PC-3 (cell line): Measurements from ENCODE around the gene CFAP97D1. TPM values are rescaled to one million over a fixed set of nuclear protein-coding genes. Genes with fewer than 3 reads are reported as not detected.

Source experiments
- ATAC-seq: fragments of 200-7000 bp; cut with Tn5 transposase; 2 replicates; pipeline ENCODE4 v1.9.1; 2020; ENCODE audit warnings: mild to moderate bottlenecking, moderate library complexity
- Bru-seq: library from RNA; stranded (reverse); fragments of 400-500 nt; gene quantifications from one replicate; lab custom pipeline; 2021; lab: Mats Ljungman, UMichigan
- BruChase-seq, 2 experiments: library from RNA; stranded (reverse); fragments of 400-500 nt; gene quantifications; one replicate each; lab custom pipeline; 2021; lab: Mats Ljungman, UMichigan
- BruUV-seq: library from RNA; stranded (reverse); fragments of 400-500 nt; replicated peaks from 2 replicates; lab custom pipeline; 2021; lab: Mats Ljungman, UMichigan
- CTCF ChIA-PET: fragments of 300-600 bp; sonication (Branson Sonifier 250); formaldehyde crosslinking; loops from one replicate; lab custom pipeline; 2022; ENCODE audit warnings: antibody characterized with exemption; lab: Charles Lee
- POLR2A ChIA-PET: fragments of 300-600 bp; sonication (Branson Sonifier 250); formaldehyde crosslinking; loops from one replicate; lab custom pipeline; 2022; ENCODE audit warnings: antibody characterized with exemption; ENCODE audit not compliant: unreplicated experiment; lab: Charles Lee
- DNase-seq: peaks from one replicate; pipeline ENCODE4 v3.0.0-alpha.2; 2015
- H2AFZ ChIP-seq: fragments of 300-600 bp; sonication (generic); 2 replicates; pipeline ENCODE4 v1.6.0; 2016; ENCODE audit warnings: antibody characterized with exemption, low read length
- H3F3A ChIP-seq: fragments of 300-600 bp; sonication (generic); one replicate; pipeline ENCODE4 v1.6.0; 2017; ENCODE audit warnings: antibody characterized with exemption, low read length, control low read depth, mild to moderate bottlenecking; ENCODE audit not compliant: unreplicated experiment
- H3K27ac ChIP-seq: fragments of 300-600 bp; sonication (generic); 2 replicates; pipeline ENCODE4 v1.5.1; 2016; ENCODE audit warnings: mild to moderate bottlenecking, low read length
- H3K27me3 ChIP-seq: fragments of 300-600 bp; sonication (generic); 2 replicates; pipeline ENCODE4 v1.6.1; 2016; ENCODE audit warnings: low read length, mixed read lengths
- H3K36me3 ChIP-seq: fragments of 300-600 bp; sonication (generic); 2 replicates; pipeline ENCODE4 v1.6.1; 2016; ENCODE audit warnings: low read depth, mixed run types, low read length, mixed read lengths
- H3K4me1 ChIP-seq: fragments of 300-600 bp; sonication (generic); 2 replicates; pipeline ENCODE4 v1.5.1; 2016; ENCODE audit warnings: low read length; ENCODE audit not compliant: insufficient read depth
- H3K4me2 ChIP-seq: fragments of 300-600 bp; sonication (generic); 2 replicates; pipeline ENCODE4 v1.6.0; 2016; ENCODE audit warnings: low read length
- H3K4me3 ChIP-seq: fragments of 300-600 bp; sonication (generic); 2 replicates; pipeline ENCODE4 v1.5.1; 2016; ENCODE audit warnings: mild to moderate bottlenecking, low read length, mixed read lengths
- H3K79me2 ChIP-seq: fragments of 300-600 bp; sonication (generic); 2 replicates; pipeline ENCODE4 v1.6.1; 2017; ENCODE audit warnings: low read length, mixed read lengths
- H3K9ac ChIP-seq: fragments of 300-600 bp; sonication (generic); 2 replicates; pipeline ENCODE4 v1.6.0; 2016; ENCODE audit warnings: mild to moderate bottlenecking, low read length
- H3K9me2 ChIP-seq: fragments of 300-600 bp; sonication (generic); replicated peaks from 2 replicates; pipeline ENCODE4 v1.6.1; 2016; ENCODE audit warnings: mixed run types, low read length, mixed read lengths
- H3K9me3 ChIP-seq: fragments of 300-600 bp; sonication (generic); 2 replicates; pipeline ENCODE4 v1.6.1; 2016; ENCODE audit warnings: low read length, mixed read lengths
- H4K20me1 ChIP-seq: fragments of 300-600 bp; sonication (generic); 2 replicates; pipeline ENCODE4 v1.6.1; 2016; ENCODE audit warnings: low read length, mixed read lengths
- CTCF ChIP-seq: fragments of 300-600 bp; sonication (generic); conservative IDR thresholded peaks from 2 replicates; pipeline ENCODE4 v1.5.1; 2017; ENCODE audit warnings: antibody characterized with exemption, low read depth, mild to moderate bottlenecking, low read length
- EZH2 ChIP-seq: fragments of 300-600 bp; sonication (generic); IDR thresholded peaks from one replicate; pipeline ENCODE4 v1.6.1; 2017; ENCODE audit warnings: antibody characterized with exemption, mild to moderate bottlenecking, low read length; ENCODE audit not compliant: unreplicated experiment
- EZH2phosphoT487 ChIP-seq: fragments of 300-600 bp; sonication (generic); IDR thresholded peaks from 2 replicates; pipeline ENCODE4 v1.6.1; 2018; ENCODE audit warnings: mild to moderate bottlenecking, antibody characterized with exemption, low read length, borderline replicate concordance
- intact Hi-C: fragments of 100-400 bp; cut with micrococcal nuclease; formaldehyde crosslinking; loops from 2 replicates; pipeline ENCODE4 v1.9.0; 2023
- long read RNA-seq: library from polyadenylated mRNA; unstranded; transcript quantifications from one replicate; pipeline ENCODE4 v2.0.0, GENCODE V29; 2021; ENCODE audit not compliant: unreplicated experiment
- total RNA-seq: library from RNA; depleted of rRNA; stranded (reverse); fragments of >200 nt; gene quantifications from 2 replicates; pipeline ENCODE4 v1.2.3, GENCODE V29; 2014; rRNA removed

Gene CFAP97D1
- total RNA-seq (0.12 and 0.29 TPM in 2 replicates), Bru-seq, nascent RNA (percentile 6 among the genes with signal in this experiment), BruChase-seq, experiment 1, labeled RNA remaining after a 6-hour chase (percentile 13 among the genes with signal in this experiment), BruChase-seq, experiment 2, labeled RNA remaining after a 2-hour chase (percentile 20 among the genes with signal in this experiment)
- long read RNA-seq: 0 reads

DNA sequence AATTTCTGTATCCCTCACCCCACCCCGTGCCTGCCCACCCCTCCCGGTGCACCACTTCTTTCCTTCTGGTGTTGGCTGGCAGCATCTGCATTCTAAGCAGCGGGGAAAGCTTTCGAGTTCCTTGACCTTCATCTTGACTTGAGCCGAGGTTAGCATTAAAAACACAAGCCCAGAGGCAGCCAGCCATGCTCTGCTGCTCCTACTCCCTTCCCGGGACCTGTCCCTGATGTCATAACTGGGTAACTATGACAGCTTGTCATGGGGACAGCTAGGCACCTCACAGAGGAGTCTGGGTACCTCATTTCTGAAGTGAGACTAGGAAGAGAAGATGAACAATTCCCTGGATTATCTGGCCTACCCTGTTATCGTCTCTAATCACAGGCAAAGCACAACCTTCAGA is at the start of gene CFAP97D1:
CFAP97D1 (plus strand) TSS at position 301 of the 400 bp plus-strand sequence; CDS start at position 329, 28 bp downstream.
- Histone ChIP-seq H3F3A (no peaks in the 10 kb centered on the region), H3K4me2 (peak within 1 kb of the TSS; percentile 98), H3K9me3 (no peaks in the 10 kb centered on the region), H3K79me2 (peaks cover 32% of the 10 kb centered on the region), H3K4me1 (peaks cover 35% of the 10 kb centered on the region), H2AFZ (peak within 1 kb of the TSS; percentile 93), H3K36me3 (peaks cover 13% of the 10 kb centered on the region), H4K20me1 (peaks cover 14% of the 10 kb centered on the region), H3K27me3 (no peaks in the 10 kb centered on the region), H3K9me2 (no peaks in the 10 kb centered on the region), H3K9ac (peak within 1 kb of the TSS; percentile 96), H3K4me3 (peak within 1 kb of the TSS; percentile 94), H3K27ac (no peak within 1 kb of the TSS)
- TF ChIP-seq CTCF: no peak
- CTCF ChIA-PET: no interaction called here
- POLR2A ChIA-PET: interaction anchor here (0.6 kb wide), 1 partner anchor 13 kb away, joined by 17 read pairs; no protein-coding TSS in a partner anchor
- DNase-seq: no peak
- intact Hi-C loops: no loop called here
- BruUV-seq: no TSS peak
- ATAC-seq: no peak

DNA sequence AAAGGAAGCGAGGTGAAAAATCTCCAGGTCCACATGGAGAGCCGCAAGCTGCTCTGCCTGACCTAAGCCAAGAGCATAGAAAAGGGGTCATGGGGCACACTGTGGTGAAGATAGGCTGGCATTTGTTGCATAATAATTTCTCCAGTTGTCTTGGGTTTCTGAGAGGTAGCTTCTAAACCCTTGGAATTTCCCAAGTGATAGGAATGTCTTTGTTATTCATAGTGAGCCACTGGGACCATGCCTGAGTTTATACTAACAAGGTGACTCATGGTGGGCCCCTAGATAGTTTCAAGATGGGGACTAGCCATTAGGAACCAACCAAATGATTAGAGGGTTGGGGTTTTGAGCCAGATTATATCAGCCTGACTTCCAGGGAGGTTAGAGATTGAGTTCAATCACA is 47.3 kb upstream of the CFAP97D1 start:
- intact Hi-C loops: no loop called here
- DNase-seq (peak; percentile 49), ATAC-seq (no peak)
- H4K20me1 ChIP-seq: no peaks in the 10 kb centered on the region
- no peaks in the 10 kb centered on the region for H3K9me2 ChIP-seq
- no peaks in the 10 kb centered on the region for H3K4me1 ChIP-seq
- H3K4me2 ChIP-seq: no peak overlapping the region
- ChIA-PET CTCF (no interaction called here), POLR2A (no interaction called here)
- H3K9me3 ChIP-seq: no peaks in the 10 kb centered on the region
- H3K9ac ChIP-seq: no peak overlapping the region
- no peak for TF ChIP-seq CTCF
- TF ChIP-seq EZH2: no peak
- TF ChIP-seq EZH2phosphoT487: no peak
- H3K79me2 ChIP-seq: no peaks in the 10 kb centered on the region
- H3K4me3 ChIP-seq: no peak overlapping the region
- H2AFZ ChIP-seq: no peak overlapping the region
- no peak overlapping the region for H3K27ac ChIP-seq
- no peaks in the 10 kb centered on the region for H3K27me3 ChIP-seq
- no TSS peak for BruUV-seq
- H3F3A ChIP-seq: no peaks in the 10 kb centered on the region
- no peaks in the 10 kb centered on the region for H3K36me3 ChIP-seq

DNA sequence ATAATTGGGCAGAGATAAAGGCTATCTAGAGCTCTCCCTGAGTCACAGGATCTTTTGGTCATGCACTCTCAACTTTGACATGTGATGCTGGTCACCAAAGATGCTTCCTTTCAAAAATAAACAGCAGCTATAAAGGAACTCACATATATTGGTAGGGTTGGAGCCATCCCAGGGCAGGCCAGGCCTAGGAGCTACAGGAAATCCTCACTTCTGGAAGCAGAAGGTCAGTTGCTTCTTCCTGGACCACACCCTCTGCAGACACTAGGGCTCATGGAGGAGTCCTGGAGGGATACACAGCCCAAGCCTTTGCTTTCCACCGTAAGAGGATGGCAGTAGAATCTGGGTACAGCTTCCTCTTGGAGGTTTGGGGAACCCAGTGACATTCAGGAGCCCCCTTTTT is 46.3 kb upstream of the CFAP97D1 start:
- ATAC-seq (no peak), DNase-seq (no peak)
- H3K4me2 ChIP-seq: no peak overlapping the region
- H3K27me3 ChIP-seq: no peaks in the 10 kb centered on the region
- ChIA-PET CTCF (no interaction called here), POLR2A (no interaction called here)
- no peaks in the 10 kb centered on the region for H3K79me2 ChIP-seq
- H3F3A ChIP-seq: no peaks in the 10 kb centered on the region
- no peak overlapping the region for H2AFZ ChIP-seq
- H3K9ac ChIP-seq: no peak overlapping the region
- intact Hi-C loops: no loop called here
- H3K9me3 ChIP-seq: no peaks in the 10 kb centered on the region
- no TSS peak for BruUV-seq
- H3K27ac ChIP-seq: no peak overlapping the region
- H3K4me1 ChIP-seq: no peaks in the 10 kb centered on the region
- H4K20me1 ChIP-seq: no peaks in the 10 kb centered on the region
- H3K9me2 ChIP-seq: no peaks in the 10 kb centered on the region
- H3K4me3 ChIP-seq: no peak overlapping the region
- TF ChIP-seq CTCF: no peak
- no peak for TF ChIP-seq EZH2phosphoT487
- TF ChIP-seq EZH2: no peak
- no peaks in the 10 kb centered on the region for H3K36me3 ChIP-seq
